ENCODE data around the gene FGD3.

GRCh38 chr9:93059011-93059714 is 111.8 kb downstream of the FGD3 start:
- TF ChIP-seq POLR2AphosphoS5 (IDR thresholded peaks at IDR 0.05; ENCODE audit: borderline replicate concordance, low read depth, low read length): no peak
- no peak for TF ChIP-seq EZH2 (IDR thresholded peaks at IDR 0.05)
- TF ChIP-seq FOXP2 (optimal IDR thresholded peaks at IDR 0.05; ENCODE audit: control extremely low read depth, extremely low read length, insufficient read depth): no peak
